Dedifferentiated amniotic fluid mesenchymal stem cell (primary cell): ENCODE results near the gene SEMA3A.
"Not testable (repeated sequence)": the region's sequence is repeated elsewhere in the genome, so short reads cannot be mapped to it uniquely, and the experiment has no call there.

Experiments used
- DNase-seq: peaks from one replicate; pipeline ENCODE4 v3.0.0-alpha.2; 2016; ENCODE audit errors: extremely low spot score

The SEMA3A gene

DNA sequence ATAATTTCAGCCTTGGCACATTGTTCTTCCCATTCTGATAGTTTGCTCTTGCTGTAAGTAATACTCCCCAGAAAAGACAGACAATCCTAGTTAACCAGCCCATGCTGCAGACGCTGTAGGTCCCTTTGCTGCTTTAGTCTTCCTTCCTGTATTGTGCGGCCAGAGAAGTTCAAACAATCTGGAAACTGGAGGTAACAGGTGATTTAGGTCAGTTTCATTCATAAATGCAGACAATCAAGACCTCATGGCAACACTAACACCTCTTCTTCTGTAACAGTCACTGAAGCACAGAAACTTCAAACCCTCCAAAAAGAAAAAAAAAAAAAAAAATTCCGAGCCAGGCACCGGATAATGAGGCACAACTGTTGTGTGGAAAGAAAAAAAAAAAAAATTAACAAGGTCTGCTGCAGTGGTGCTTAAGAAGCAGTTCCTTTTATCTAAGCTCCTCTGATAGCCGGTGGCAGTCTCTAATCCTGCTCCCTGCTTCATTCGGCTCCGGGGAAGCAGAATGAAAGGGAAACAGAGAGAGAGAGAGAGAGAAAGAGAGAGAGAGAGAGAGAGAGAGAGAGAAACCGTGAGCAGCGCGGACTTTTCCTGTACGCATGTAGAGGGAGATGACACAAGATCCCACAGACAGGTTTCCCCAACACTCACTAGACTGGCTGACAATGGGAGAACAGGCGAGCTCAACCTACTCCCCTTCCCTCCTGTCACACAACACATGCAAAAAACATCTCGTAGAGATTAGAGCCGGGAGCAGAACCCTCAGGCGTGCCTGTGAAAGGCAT is at the start of gene SEMA3A:
Gene SEMA3A, minus strand, starts transcription at position 306 of the 788 bp plus-strand sequence. Its CDS starts 203 bp downstream, at position 103.
- peak; percentile 56 for DNase-seq

DNA sequence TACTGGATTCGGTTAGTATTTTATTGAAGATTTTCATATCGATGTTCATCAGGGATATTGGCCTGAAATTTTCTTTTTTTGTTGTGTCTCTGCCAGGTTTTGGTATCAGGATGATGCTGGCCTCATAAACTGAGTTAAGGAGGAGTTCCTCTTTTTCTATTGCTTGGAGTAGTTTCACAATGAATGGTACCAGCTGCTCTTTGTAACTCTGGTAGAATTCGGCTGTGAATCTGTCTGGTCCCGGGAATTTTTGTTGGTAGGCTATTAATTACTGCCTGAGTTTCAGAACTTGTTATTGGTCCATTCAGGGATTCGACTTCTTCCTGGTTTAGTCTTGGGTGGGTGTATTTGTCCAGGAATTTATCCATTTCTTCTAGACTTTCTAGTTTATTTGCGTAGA is 48.4 kb upstream of the SEMA3A start:
- not testable (repeated sequence) for DNase-seq

DNA sequence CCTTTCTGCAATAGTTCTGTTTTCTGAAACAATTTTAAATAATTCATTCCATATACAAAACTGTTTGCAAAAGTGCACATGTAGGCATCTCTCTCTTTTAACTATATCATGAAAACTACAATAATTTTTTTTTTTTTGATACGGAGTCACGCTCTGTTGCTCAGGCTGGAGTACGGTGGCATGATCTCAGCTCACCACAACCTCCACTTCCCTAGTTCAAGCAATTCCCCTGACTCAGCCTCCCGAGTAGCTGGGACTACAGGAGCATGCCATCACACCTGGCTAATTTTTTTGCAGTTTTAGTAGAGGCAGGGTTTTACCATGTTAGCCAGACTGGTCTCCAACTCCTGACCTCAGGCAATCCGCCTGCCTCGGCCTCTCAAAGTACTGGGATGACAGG is 44.0 kb upstream of the SEMA3A start:
- no peak for DNase-seq

GRCh38 chr7:84237533-84238173 is 43.1 kb upstream of the SEMA3A start:
- DNase-seq = peak; percentile 55

GRCh38 chr7:84236398-84236797 is 41.8 kb upstream of the SEMA3A start:
- DNase-seq = no peak

DNA sequence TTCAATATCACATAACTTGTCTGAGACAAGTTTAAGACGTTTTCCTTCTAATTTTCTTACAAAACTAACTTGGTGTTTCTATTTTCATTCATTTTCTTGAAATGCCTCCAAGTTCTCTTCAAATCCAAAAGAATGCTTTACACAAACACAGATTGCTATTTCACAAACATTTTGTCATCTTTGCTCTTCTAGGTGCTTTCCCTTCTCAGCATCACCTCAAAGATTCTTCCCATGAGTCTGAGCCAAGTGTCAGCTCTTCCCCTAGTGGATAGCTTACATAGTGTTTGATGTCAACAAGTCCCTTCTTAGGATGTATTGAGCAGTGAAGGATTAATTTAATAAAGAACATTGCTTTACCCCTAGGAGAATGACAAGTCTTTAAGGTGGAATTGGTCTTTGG is 38.1 kb upstream of the SEMA3A start:
- peak; percentile 53 for DNase-seq

GRCh38 chr7:84231157-84231556 is 36.6 kb upstream of the SEMA3A start:
- peak; percentile 29 for DNase-seq

DNA sequence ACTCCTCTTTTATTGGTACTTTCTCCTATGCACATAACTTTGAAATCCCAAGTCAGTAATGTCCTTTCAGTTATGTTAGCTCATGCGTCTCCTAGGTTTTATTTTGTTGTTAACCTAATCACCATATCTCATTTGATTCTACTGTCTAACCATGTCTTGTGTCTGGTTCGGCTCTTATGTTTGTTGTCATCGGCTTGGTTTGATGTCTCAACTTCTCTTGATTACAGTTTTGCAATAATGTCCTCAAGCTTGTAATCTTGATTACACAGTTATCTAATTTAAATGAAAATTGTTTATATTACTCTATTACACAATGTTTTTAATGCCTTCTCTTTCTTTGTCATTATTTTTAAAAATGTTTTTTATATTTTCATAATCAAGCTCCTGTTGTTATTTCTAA is 35.9 kb upstream of the SEMA3A start:
- DNase-seq = no peak

GRCh38 chr7:84228526-84228925 is 33.9 kb upstream of the SEMA3A start:
- no peak for DNase-seq

DNA sequence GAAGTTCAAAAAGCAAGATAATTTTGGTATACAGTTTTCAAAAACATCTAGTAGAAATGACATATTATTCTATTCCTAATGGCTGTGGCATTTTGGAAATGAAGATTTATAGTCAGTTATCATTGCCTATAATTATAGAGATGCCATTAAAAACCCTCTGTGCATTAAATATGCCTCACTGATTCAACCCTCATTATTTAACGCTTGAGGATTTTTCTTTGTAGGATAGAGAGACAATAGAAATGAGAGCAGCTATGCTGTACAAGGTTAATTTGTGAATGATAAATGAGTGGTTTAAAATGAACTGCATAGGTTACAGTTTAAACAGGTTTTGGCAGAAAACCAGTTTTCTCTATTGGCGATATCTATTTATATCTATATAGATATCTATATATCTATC is 32.2 kb upstream of the SEMA3A start:
- DNase-seq = no peak

DNA sequence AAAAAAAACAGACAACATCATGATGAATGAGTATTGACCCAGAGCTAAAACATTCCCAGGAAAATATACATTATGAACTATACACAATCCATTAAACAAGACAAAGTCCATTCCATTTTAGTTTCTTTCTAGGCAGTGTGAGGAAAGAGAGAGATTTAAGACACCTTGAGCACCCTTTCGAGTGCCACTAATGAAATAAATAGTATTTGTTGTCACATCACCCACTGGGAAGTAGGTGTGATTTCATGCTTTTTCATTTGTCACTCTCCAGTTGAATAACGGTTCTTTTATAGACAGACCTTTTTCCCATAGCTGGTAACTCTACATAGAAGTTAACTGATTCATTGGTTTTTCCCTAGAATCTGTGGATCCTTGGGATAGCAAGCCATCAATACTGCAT is 29.9 kb upstream of the SEMA3A start:
- no peak for DNase-seq

DNA sequence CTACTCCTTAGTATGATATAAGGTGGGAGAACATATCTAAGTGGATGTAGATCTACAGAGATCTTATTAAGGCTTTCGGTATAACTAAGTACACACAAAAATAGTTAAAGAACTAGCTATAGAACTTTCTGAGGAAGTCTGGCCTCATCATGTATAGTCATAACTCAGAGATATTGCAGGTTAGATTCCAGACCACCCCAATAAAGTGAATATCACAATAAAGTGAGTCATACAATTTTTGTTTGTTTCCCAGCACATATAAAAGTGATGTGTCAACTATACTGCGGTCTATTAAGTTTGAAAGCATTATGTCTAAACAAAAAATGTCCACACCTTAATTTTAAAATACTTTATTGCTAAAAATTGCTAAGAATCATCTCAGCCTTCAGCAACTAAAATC is 24.7 kb upstream of the SEMA3A start:
- no peak for DNase-seq

- DNase-seq = no peak
These were observed 24.1 kb upstream of the SEMA3A start for GRCh38 chr7:84218681-84219080.

DNA sequence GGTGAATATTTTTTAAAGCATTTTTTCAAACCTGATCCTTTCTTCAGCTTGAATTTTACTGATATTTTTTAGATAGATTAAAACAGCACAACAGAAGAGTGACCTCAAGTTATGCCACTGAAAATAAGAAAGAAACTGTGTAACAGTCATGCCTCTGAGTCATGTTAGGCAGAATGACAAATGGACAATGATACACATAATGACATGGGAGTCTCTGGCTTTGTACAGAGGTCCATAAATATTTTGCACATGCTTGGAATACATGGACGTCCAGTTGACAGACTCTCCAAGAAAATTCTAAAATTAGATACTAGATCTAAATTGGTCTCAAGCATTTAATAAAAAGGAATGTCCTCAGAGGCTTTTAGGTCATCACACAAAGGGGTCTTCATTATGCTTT is 21.9 kb upstream of the SEMA3A start:
- no peak for DNase-seq

- DNase-seq = not testable (repeated sequence)
These were observed 20.2 kb upstream of the SEMA3A start for GRCh38 chr7:84214757-84215156.

DNA sequence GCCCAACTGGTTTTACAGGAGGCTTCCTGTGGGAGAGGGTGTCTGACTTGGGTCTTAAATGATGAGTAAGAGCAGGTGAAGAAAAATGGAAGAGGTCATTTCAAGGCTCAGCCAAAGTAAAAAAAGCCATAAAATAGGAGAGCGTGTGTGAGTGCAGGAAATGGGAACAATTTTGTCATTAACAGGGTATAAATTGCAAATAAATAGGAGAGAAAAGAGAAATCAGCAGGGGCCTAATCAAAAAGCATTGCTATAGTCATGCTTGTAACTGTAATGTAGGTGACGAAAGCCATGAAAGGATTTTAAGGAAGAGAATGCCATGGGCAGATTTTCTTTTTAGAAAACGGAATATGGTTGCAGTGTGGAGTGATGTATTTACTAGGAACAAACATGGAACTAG is 15.7 kb upstream of the SEMA3A start:
- no peak for DNase-seq

GRCh38 chr7:84209006-84209405 is 14.4 kb upstream of the SEMA3A start:
- no peak for DNase-seq

GRCh38 chr7:84207615-84208014 is 13.0 kb upstream of the SEMA3A start:
- no peak for DNase-seq

DNA sequence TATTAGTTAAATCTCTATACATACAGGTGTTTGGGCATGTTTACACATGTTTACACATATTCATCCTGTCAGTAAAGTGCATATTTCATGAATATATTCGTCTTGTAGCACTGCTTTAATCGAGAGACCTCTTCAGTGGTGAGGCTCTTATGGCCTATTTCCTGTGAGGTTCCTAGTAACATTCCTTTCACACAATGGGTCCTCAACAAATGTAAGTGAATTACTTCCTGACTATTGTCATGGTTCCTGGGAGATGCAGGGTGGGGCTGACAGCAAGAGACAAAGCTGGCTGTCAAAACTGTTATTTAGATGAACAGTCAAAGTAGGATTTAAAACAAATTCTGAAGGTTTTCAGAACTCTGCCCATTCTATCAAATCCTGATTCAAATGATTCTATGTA is 12.4 kb upstream of the SEMA3A start:
- no peak for DNase-seq

GRCh38 chr7:84204655-84205054 is 10.1 kb upstream of the SEMA3A start:
- DNase-seq = peak; percentile 26

DNA sequence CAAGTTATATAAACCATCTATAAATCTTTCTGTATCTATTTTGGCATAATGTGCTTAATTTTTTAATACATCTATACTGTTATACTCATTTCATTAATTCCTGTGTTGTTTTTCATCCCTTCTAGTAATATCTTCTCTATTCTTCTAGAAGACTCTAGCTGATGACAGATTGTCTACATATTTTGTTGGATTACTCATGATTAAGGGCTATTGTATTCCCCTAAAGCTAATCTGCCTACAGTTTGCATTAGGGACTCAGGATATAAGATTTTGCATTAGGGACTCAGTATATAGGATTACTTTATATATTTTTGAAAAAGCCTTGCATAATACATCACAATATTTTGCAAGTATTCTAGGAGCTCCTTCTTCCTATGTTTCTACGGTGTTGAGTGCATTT is 8.3 kb upstream of the SEMA3A start:
- no peak for DNase-seq

- no peak for DNase-seq
These were observed 6.3 kb upstream of the SEMA3A start for GRCh38 chr7:84200859-84201258.

DNA sequence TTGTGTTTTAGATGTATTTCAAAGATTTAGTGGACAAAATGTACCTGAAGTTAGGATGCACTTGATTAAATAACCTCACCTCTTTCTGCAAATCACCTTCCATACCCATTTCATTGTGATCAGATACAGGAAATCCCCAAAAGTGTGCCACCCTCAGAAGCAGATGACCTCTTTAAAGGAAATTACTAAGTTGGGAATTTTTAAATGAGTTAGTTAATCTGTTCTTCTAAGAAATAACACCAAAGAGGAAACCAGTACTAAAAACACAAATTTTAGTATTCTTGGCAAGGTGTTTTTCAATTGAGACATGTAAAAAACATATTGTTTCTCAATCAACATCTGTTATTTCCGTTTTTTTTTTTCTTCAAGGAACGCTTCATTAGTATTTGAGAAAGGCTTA is 4.6 kb upstream of the SEMA3A start:
- DNase-seq = no peak
